T-helper 2 cell treated with Interferon-gamma antibody and Interleukin-4, amounts not matched to agents 5 μg/mL and 100 μg/mL, for 36 hours (primary cell): ENCODE data around the gene PALLD.

Experiments used
- DNase-seq: peaks from one replicate; pipeline ENCODE4 v3.0.0; 2021; ENCODE audit warnings: low spot score
- H3K27ac Mint-ChIP-seq: one replicate; pipeline ENCODE4 v1.8.0; 2021; ENCODE audit warnings: mild to moderate bottlenecking, mixed read lengths
- H3K27me3 Mint-ChIP-seq: one replicate; pipeline ENCODE4 v1.8.0; 2021; ENCODE audit warnings: low read depth, mixed read lengths
- H3K36me3 Mint-ChIP-seq: one replicate; pipeline ENCODE4 v1.8.0; 2021; ENCODE audit warnings: low read depth, mixed read lengths
- H3K4me1 Mint-ChIP-seq: one replicate; pipeline ENCODE4 v1.8.0; 2021; ENCODE audit warnings: low read depth, mixed read lengths
- H3K4me3 Mint-ChIP-seq: one replicate; pipeline ENCODE4 v1.8.0; 2022; ENCODE audit warnings: mild to moderate bottlenecking, moderate library complexity, mixed read lengths
- H3K9me3 Mint-ChIP-seq: one replicate; pipeline ENCODE4 v1.8.0; 2021; ENCODE audit warnings: mixed read lengths

PALLD gene

DNA sequence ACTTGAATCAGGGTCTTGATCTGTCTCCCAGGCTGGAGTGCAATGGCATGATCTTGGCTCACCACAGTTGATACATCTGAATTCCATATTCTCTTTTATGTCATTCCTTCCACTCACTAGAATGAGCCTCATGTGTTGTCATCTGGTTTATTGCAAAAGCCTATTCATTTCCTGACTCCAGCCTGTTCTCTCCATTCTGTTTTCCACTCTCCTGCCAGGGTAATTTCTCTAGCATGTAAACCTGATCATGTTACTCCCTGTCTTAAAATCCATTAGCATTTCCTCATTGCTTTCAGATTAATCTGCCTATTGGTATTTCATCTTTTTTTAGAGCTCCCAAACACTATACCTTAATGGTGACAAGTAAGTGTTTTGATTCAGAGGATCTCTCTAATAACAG is 12.2 kb upstream of the PALLD start:
- Mint-ChIP-seq H3K4me1 (peaks cover 31% of the 10 kb centered on the region), H3K27me3 (peaks cover 17% of the 10 kb centered on the region), H3K27ac (no peak overlapping the region), H3K36me3 (peaks cover 10% of the 10 kb centered on the region), H3K9me3 (peaks cover 6% of the 10 kb centered on the region), H3K4me3 (no peak overlapping the region)
- DNase-seq, result no peak

DNA sequence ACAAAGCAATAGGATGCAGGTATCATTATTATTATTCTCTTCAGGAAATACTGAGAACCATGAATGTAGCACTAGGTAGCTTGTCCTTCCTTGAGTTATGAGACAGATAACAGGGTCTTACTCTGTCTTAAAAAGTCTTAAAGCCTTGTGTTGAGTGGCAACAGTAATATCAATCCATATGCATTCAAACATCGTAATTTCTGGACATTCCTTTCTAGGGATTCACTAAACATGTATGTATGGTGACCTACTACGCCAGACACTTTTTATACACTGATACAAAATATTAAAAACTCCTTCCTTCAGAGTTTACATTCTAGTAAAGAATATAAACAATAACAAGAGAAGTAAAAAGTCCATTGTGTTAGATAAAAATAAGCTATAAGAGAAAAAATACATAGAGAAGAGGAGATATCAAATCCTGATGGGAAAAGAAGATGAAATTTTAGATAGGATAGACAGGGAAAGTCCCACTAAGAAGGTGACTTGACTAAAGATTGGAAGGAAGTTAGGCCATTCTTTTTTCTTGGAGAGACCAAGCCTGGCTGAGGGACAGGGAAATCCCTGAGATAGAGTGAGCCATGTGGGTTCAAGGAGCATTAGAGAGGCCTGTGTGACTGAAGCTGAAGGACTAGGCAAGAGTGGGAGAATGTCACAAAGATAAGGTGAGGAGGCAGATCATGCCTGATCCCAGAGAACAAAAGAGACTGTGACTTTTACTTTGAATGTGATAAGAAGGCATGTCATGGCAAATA is 11.5 kb upstream of the PALLD start:
- peaks cover 29% of the 10 kb centered on the region for H3K4me1 Mint-ChIP-seq
- peaks cover 6% of the 10 kb centered on the region for H3K9me3 Mint-ChIP-seq
- H3K27me3 Mint-ChIP-seq, result peaks cover 13% of the 10 kb centered on the region
- H3K4me3 Mint-ChIP-seq, result no peak overlapping the region
- H3K27ac Mint-ChIP-seq, result no peak overlapping the region
- no peak for DNase-seq
- H3K36me3 Mint-ChIP-seq, result peaks cover 6% of the 10 kb centered on the region

DNA sequence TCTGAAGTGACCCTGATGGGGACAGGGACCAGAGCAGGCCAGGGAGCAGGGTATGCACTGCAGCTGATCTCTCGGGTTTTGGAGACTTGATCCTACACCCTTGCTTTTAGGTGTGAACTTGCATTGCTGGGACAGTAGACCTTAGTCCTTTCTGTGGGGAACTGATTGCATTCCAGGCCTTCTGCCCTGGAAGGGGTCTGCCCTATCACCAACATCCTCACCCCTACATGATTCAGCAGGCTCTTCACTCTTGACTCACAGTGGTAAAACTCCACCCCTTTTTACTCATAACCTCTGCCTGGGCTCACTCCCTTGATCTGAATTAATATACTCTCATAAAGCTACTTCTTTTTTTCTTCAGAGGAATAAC is 10.0 kb upstream of the PALLD start:
- peaks cover 16% of the 10 kb centered on the region for H3K4me1 Mint-ChIP-seq
- H3K4me3 Mint-ChIP-seq, result no peak overlapping the region
- peaks cover 3% of the 10 kb centered on the region for H3K36me3 Mint-ChIP-seq
- DNase-seq, result no peak
- H3K27ac Mint-ChIP-seq, result no peak overlapping the region
- peaks cover 3% of the 10 kb centered on the region for H3K9me3 Mint-ChIP-seq
- peaks cover 16% of the 10 kb centered on the region for H3K27me3 Mint-ChIP-seq

DNA sequence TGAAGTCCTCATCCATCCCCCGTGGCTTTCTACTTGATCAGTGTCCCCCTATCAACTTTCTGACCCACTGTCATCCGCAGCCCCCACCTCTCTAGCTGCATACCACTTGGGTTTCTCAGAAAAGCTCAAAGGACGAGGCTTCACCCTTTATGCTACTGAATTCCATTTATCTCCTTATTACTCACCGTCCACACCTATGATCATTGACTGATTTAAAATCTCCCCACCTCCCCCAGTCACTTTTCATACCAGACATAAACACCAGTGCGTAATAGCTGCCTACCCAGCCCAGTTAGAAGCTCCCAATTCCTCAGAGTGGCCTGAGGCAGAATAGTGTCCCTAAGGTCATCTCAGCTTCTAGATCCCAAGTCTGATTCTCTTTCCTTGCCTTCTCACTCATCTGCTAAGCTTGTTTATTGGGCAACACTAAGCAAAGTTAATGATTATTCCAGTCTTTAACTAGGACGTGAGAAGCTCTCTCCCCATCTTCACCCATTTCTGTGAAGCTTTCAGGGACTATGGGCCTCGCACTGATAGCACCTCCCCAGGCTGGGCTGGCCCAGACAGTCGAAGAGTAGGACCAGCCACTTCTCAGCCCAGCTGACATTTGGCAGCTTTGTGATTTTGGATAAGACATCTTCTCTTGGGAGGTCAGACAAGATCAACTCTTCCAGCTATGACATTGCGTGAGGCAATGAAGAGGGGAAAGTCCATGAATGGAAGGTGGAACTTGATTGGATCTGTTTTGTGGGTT is 9.4 kb upstream of the PALLD start:
- H3K36me3 Mint-ChIP-seq, result no peaks in the 10 kb centered on the region

GRCh38 chr4:168488869-168489274 is 8.0 kb upstream of the PALLD start:
- no peak overlapping the region for H3K27ac Mint-ChIP-seq
- H3K4me1 Mint-ChIP-seq, result no peaks in the 10 kb centered on the region
- peaks cover 18% of the 10 kb centered on the region for H3K27me3 Mint-ChIP-seq
- no peaks in the 10 kb centered on the region for H3K9me3 Mint-ChIP-seq
- no peak overlapping the region for H3K4me3 Mint-ChIP-seq
- no peak for DNase-seq
- no peaks in the 10 kb centered on the region for H3K36me3 Mint-ChIP-seq

More for the DNA sequence above, 9.4 kb upstream of the PALLD start:
- Mint-ChIP-seq H3K4me3 (no peak overlapping the region), H3K27ac (no peak overlapping the region), H3K27me3 (peaks cover 17% of the 10 kb centered on the region), H3K4me1 (peaks cover 11% of the 10 kb centered on the region), H3K9me3 (no peaks in the 10 kb centered on the region)
- no peak for DNase-seq

GRCh38 chr4:168489616-168490015 is 7.2 kb upstream of the PALLD start:
- Mint-ChIP-seq H3K36me3 (no peaks in the 10 kb centered on the region), H3K27me3 (peaks cover 14% of the 10 kb centered on the region), H3K4me3 (no peak overlapping the region), H3K4me1 (no peaks in the 10 kb centered on the region), H3K9me3 (no peaks in the 10 kb centered on the region), H3K27ac (no peak overlapping the region)
- DNase-seq, result no peak

DNA sequence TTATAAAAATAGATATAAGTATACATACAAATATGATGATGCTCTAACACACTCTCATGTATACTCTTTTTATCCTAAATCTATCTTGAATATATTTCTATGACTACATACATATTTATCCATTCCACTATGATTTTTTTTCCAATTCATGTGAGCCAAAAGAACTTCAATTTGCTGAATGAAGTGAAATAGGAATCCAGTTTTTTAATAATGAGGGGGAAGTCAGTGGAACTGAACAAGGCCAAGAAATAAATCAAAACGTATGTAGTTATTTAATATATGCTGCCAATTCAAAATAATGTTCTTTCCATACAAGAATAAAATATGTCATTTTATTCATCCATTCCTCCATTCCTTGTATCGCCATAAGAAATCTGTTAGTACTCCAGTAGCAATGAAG is 6.1 kb upstream of the PALLD start:
- Mint-ChIP-seq H3K36me3 (no peaks in the 10 kb centered on the region), H3K9me3 (no peaks in the 10 kb centered on the region), H3K4me3 (no peak overlapping the region), H3K4me1 (no peaks in the 10 kb centered on the region), H3K27ac (no peak overlapping the region), H3K27me3 (peaks cover 18% of the 10 kb centered on the region)
- DNase-seq, result no peak

DNA sequence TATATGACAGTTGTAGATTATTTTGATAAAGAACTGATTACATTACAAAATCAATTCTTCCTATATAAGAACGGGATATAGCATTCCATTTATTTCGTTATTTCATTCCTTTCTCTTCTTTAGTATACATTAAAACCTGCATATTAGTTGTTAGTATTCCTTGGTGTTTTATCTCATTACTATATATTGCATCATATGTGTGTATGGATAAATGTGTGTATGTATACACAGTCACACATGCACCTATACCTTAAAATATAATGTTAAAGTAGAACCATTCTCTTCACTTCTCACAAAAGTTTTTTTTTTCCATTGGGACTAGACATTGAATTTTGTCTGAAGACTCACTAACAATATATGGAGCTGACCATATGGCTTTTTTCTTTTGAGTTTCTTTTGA is 5.3 kb upstream of the PALLD start:
- Mint-ChIP-seq H3K27me3 (peaks cover 23% of the 10 kb centered on the region), H3K4me3 (no peak overlapping the region), H3K36me3 (no peaks in the 10 kb centered on the region), H3K27ac (no peak overlapping the region), H3K4me1 (no peaks in the 10 kb centered on the region), H3K9me3 (no peaks in the 10 kb centered on the region)
- DNase-seq, result no peak

DNA sequence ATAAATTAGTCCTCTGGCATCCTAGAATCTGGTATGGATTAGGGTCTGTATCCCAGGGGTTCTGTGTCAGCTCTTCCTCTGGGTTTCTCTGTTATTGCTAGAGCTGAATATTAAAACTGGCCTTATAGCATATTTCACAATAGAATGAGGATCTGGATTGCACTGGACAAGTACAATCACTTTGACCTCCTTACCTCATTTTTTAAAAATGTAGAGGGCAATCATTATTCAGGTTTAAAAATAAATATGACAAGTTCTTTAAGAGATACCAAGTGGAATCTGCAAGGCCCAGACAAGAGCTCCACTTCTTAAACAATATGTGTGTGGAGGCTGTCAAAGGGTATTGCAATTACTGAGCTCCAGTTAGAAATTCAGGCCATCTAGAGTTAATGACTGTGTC is 1.4 kb downstream of the PALLD start:
- Mint-ChIP-seq H3K4me1 (peaks cover 2% of the 10 kb centered on the region), H3K9me3 (no peaks in the 10 kb centered on the region), H3K27me3 (peaks cover 42% of the 10 kb centered on the region), H3K4me3 (no peak overlapping the region), H3K36me3 (no peaks in the 10 kb centered on the region), H3K27ac (no peak overlapping the region)
- DNase-seq, result no peak

DNA sequence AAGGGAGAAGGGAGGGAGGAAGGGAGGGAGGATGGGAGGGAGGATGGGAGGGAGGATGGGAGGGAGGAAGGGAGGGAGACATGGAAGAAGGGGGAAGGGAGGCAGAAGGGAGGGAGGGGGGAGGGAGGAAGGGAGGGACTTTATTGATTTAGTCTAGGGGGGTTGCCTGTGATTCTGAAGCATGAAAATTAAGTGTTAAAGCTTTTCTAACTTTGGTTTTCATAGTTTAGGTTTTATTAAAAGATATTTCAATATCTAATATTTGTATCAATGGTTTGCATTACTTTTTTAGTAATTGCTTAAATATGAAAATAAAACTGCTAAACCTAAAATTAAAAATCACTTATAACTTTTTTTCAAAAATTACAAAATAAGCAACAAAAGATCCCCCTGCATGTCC is 2.4 kb downstream of the PALLD start:
- peaks cover 4% of the 10 kb centered on the region for H3K4me1 Mint-ChIP-seq
- H3K27me3 Mint-ChIP-seq, result peaks cover 45% of the 10 kb centered on the region
- DNase-seq, result no peak
- H3K9me3 Mint-ChIP-seq, result no peaks in the 10 kb centered on the region
- no peak overlapping the region for H3K4me3 Mint-ChIP-seq
- no peaks in the 10 kb centered on the region for H3K36me3 Mint-ChIP-seq
- H3K27ac Mint-ChIP-seq, result no peak overlapping the region

GRCh38 chr4:168501407-168501806 is 4.6 kb downstream of the PALLD start:
- H3K27ac Mint-ChIP-seq, result no peak overlapping the region
- peaks cover 4% of the 10 kb centered on the region for H3K4me1 Mint-ChIP-seq
- no peaks in the 10 kb centered on the region for H3K9me3 Mint-ChIP-seq
- H3K36me3 Mint-ChIP-seq, result no peaks in the 10 kb centered on the region
- DNase-seq, result no peak
- peaks cover 42% of the 10 kb centered on the region for H3K27me3 Mint-ChIP-seq
- no peak overlapping the region for H3K4me3 Mint-ChIP-seq

GRCh38 chr4:168502861-168503260 is 6.0 kb downstream of the PALLD start:
- Mint-ChIP-seq H3K9me3 (no peaks in the 10 kb centered on the region), H3K27me3 (peaks cover 38% of the 10 kb centered on the region), H3K4me1 (peaks cover 4% of the 10 kb centered on the region), H3K27ac (no peak overlapping the region), H3K4me3 (no peak overlapping the region), H3K36me3 (no peaks in the 10 kb centered on the region)
- no peak for DNase-seq

DNA sequence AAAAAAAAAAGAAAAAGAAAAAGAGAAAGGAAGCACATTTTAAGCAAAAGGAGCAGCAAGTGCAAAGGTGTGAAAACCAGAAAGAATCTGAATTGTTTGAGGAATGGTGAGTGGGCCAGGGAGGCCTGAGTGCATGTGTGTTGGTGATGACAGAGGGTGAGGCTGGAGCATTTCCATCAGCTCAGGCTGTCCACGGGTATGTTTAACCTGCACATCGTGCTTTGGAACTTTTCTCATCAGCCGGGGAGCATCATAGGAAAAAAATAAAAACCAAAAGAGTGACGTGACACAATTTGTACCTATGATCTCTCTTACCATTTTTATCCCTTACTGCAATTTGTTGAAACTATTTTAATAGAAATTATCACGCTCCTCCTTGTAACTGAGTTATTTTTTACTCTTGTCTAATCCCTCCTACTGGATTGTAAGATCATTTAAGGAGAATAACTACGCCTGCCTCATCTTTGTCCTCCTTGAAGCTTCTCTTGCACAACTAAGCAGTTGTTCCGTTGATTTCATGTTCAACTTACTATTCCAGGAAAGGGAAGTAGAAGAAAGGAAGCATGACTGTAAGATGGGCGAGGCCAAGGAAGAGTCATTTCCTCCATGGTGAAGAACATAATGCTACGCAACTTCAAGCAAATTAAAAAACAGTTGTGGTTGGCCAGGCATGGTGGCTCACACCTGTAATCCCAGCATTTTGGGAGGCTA is 7.0 kb downstream of the PALLD start:
- no peak for DNase-seq
- Mint-ChIP-seq H3K9me3 (no peaks in the 10 kb centered on the region), H3K4me3 (no peak overlapping the region), H3K36me3 (no peaks in the 10 kb centered on the region), H3K27me3 (peaks cover 33% of the 10 kb centered on the region), H3K27ac (no peak overlapping the region), H3K4me1 (peaks cover 4% of the 10 kb centered on the region)

GRCh38 chr4:168504526-168504925 is 7.7 kb downstream of the PALLD start:
- H3K27ac Mint-ChIP-seq, result no peak overlapping the region
- no peak overlapping the region for H3K4me3 Mint-ChIP-seq
- H3K9me3 Mint-ChIP-seq, result no peaks in the 10 kb centered on the region
- H3K4me1 Mint-ChIP-seq, result peaks cover 7% of the 10 kb centered on the region
- peaks cover 32% of the 10 kb centered on the region for H3K27me3 Mint-ChIP-seq
- no peaks in the 10 kb centered on the region for H3K36me3 Mint-ChIP-seq
- no peak for DNase-seq
